Activated effector memory CD4-positive, alpha-beta T cell treated with Interleukin-2 at 50 U/mL for 16 hours (primary cell): Measurements from ENCODE around the gene CYP4F11.
"Not testable (repeated sequence)": the region's sequence is repeated elsewhere in the genome, so short reads cannot be mapped to it uniquely, and the experiment has no call there.

ENCODE experiments used
- DNase-seq: peaks from one replicate; pipeline ENCODE4 v3.0.0-alpha.2; 2020

The CYP4F11 gene

GRCh38 chr19:15873771-15874170 lies 60.6 kb downstream of the CYP4F11 start:
- not testable (repeated sequence) for DNase-seq

GRCh38 chr19:15871570-15871969 lies 62.8 kb downstream of the CYP4F11 start:
- DNase-seq = no peak

GRCh38 chr19:15869873-15870272 lies 64.5 kb downstream of the CYP4F11 start:
- no peak for DNase-seq

DNA sequence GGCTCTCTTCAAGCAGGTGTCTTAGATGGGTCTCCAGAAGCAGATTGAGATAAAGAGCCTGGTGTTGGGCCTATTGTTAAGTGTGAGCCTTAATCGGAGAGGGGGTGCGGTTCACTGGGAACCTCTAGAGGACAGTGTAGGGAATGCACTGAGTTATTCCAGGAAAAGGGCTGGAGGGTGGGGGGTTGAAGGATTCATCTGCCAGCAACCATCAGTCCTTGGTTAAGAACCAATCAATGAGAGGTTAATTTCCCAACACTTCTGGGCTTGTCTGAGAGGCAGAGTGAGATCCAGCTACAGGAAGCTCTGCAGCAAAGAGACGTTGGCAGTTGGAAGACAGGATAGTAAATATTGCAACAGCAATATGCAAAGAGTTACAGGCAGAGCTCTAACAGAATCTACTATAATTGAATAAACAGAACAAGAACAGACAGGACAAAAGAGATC lies 65.2 kb downstream of the CYP4F11 start:
- DNase-seq = peak; percentile 7

DNA sequence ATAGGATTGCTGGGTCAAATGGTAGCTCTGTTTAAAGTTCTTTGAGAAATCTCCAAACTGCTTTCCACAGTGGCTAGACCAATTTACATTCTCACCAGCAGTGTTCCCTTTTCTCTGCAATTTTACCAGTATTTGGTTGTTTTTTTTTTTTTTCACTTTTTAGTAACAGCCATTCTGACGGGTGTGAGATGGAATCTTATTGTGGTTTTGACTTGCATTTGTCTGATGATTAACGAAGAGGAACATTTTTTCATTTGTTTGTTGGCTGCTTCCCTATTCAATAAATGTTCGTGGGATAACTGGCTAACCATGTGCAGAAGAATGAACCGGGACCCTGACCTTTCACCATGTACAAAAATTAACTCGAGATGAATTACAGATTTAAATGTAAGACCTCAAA lies 67.7 kb downstream of the CYP4F11 start:
- no peak for DNase-seq

DNA sequence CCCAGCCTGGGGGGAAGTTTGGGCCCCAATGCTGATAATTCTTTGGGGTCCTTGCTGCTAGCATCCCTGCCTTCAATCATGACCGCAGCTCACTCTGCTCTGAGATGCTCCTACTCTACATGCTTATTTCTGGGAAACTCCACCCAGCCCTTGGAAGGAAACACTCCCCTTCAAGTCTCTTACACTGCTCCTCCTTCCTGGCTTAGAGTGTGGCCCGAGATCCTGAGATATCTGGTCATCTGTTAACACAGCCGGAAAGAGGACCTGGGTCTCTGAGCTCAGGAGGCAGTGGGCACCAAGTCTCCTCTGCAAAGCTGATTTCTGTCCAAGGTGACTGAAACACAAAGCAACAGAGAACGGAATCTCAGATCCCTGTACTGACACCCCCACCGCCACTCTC lies 69.5 kb downstream of the CYP4F11 start:
- no peak for DNase-seq

GRCh38 chr19:15863272-15863671 lies 71.1 kb downstream of the CYP4F11 start:
- no peak for DNase-seq

- DNase-seq = no peak
These were observed 71.9 kb downstream of the CYP4F11 start for GRCh38 chr19:15862444-15862843.
